HEK293 (cell line): Measurements from ENCODE around the gene ADAMTSL4.

ENCODE experiments used
- CTCF ChIA-PET: fragments of 350-600 bp; formaldehyde crosslinking; extraction: SDS; loops from one replicate; lab custom pipeline; 2021; ENCODE audit warnings: antibody characterized with exemption; lab: Yijun Ruan, JAX
- POLR2A ChIA-PET: fragments of 300-600 bp; formaldehyde crosslinking; extraction: SDS; loops from one replicate; lab custom pipeline; 2020; ENCODE audit warnings: antibody characterized with exemption, inconsistent platforms; lab: Yijun Ruan, JAX
- H3K27ac ChIP-seq: fragments of 200-500 bp; sonication (Bioruptor generic); 2 replicates; pipeline ENCODE4 v1.5.1; 2014; ENCODE audit warnings: low read depth, low read length, control low read depth, inconsistent platforms; ENCODE audit errors: extremely low read depth
- H3K36me3 ChIP-seq, 2 experiments: fragments of 200-500 bp in 1 of 2; sonication (Bioruptor generic) in 1 of 2; 1 replicate in 1 of 2; 2 replicates in 1 of 2; pipeline ENCODE4 v1.5.1; 2014 to 2017; ENCODE audit warnings: inconsistent platforms in 2 of 2, low read length in 2 of 2; ENCODE audit not compliant: control insufficient read depth in 2 of 2, insufficient read depth in 1 of 2
- H3K4me1 ChIP-seq: fragments of 200-500 bp; sonication (Bioruptor generic); 2 replicates; pipeline ENCODE4 v1.5.1; 2014; ENCODE audit warnings: mild to moderate bottlenecking, low read length, inconsistent platforms; ENCODE audit not compliant: control insufficient read depth, insufficient read depth
- H3K4me3 ChIP-seq: 2 replicates; pipeline ENCODE4 v1.5.1; 2011; ENCODE audit warnings: low read depth, mild to moderate bottlenecking, control low read depth, low read length, moderate library complexity
- H3K9me3 ChIP-seq: fragments of 200-500 bp; sonication (Bioruptor generic); 2 replicates; pipeline ENCODE4 v1.5.1; 2014; ENCODE audit warnings: low read depth, low read length, inconsistent platforms; ENCODE audit not compliant: control insufficient read depth, insufficient read depth
- GLIS1 ChIP-seq: fragments of 450-650 bp; formaldehyde crosslinking; IDR thresholded peaks from 2 replicates; pipeline ENCODE4 v1.5.1; 2016; ENCODE audit warnings: missing biosample characterization, missing genetic modification characterization
- GLIS2 ChIP-seq: fragments of 450-650 bp; formaldehyde crosslinking; IDR thresholded peaks from 2 replicates; pipeline ENCODE4 v1.5.1; 2016; ENCODE audit warnings: missing biosample characterization, missing genetic modification characterization
- IKZF3 ChIP-seq: fragments of 450-650 bp; IDR thresholded peaks from 2 replicates; pipeline ENCODE4 v1.5.0; 2018; ENCODE audit warnings: missing biosample characterization, mild to moderate bottlenecking, missing genetic modification characterization, moderate library complexity
- YY1 ChIP-seq: fragments of 450-650 bp; formaldehyde crosslinking; IDR thresholded peaks from 2 replicates; pipeline ENCODE4 v1.5.1; 2018; ENCODE audit warnings: missing biosample characterization, missing genetic modification characterization
- ZEB2 ChIP-seq: fragments of 450-650 bp; formaldehyde crosslinking; IDR thresholded peaks from 2 replicates; pipeline ENCODE4 v1.5.1; 2016; ENCODE audit warnings: missing biosample characterization, missing genetic modification characterization
- ZNF2 ChIP-seq: fragments of 450-650 bp; formaldehyde crosslinking; IDR thresholded peaks from 2 replicates; pipeline ENCODE4 v1.5.1; 2016; ENCODE audit warnings: missing biosample characterization, missing genetic modification characterization
- ZNF202 ChIP-seq: fragments of 450-650 bp; formaldehyde crosslinking; IDR thresholded peaks from 2 replicates; pipeline ENCODE4 v1.5.1; 2016; ENCODE audit warnings: missing biosample characterization, missing genetic modification characterization, borderline replicate concordance
- ZNF302 ChIP-seq: fragments of 450-650 bp; formaldehyde crosslinking; IDR thresholded peaks from 2 replicates; pipeline ENCODE4 v1.5.1; 2016; ENCODE audit warnings: missing biosample characterization, missing genetic modification characterization, low read depth
- ZNF335 ChIP-seq: fragments of 450-650 bp; formaldehyde crosslinking; conservative IDR thresholded peaks from 2 replicates; pipeline ENCODE4 v1.5.1; 2016; ENCODE audit warnings: missing biosample characterization, missing genetic modification characterization
- ZNF473 ChIP-seq: fragments of 450-650 bp; formaldehyde crosslinking; IDR thresholded peaks from 2 replicates; pipeline ENCODE4 v1.5.1; 2017; ENCODE audit warnings: missing biosample characterization, missing genetic modification characterization
- ZNF529 ChIP-seq: fragments of 450-650 bp; formaldehyde crosslinking; IDR thresholded peaks from 2 replicates; pipeline ENCODE4 v1.5.1; 2017; ENCODE audit warnings: missing genetic modification characterization, missing biosample characterization; ENCODE audit not compliant: insufficient replicate concordance
- ZNF549 ChIP-seq: fragments of 450-650 bp; IDR thresholded peaks from 2 replicates; pipeline ENCODE4 v1.5.1; 2018; ENCODE audit warnings: missing biosample characterization, missing genetic modification characterization, mild to moderate bottlenecking, inconsistent platforms, moderate library complexity
- ZNF600 ChIP-seq: fragments of 450-650 bp; formaldehyde crosslinking; IDR thresholded peaks from 2 replicates; pipeline ENCODE4 v1.5.1; 2016; ENCODE audit warnings: missing biosample characterization, missing genetic modification characterization
- ZSCAN30 ChIP-seq: fragments of 450-650 bp; IDR thresholded peaks from 2 replicates; pipeline ENCODE4 v1.5.1; 2018; ENCODE audit warnings: missing biosample characterization, mild to moderate bottlenecking, missing genetic modification characterization, moderate library complexity
- ZXDB ChIP-seq: fragments of 450-650 bp; formaldehyde crosslinking; IDR thresholded peaks from 2 replicates; pipeline ENCODE4 v1.5.1; 2016; ENCODE audit warnings: missing biosample characterization, missing genetic modification characterization
- TF ChIP-seq, protein P1 (sequence below): fragments of 450-650 bp; formaldehyde crosslinking; IDR thresholded peaks from 2 replicates; pipeline ENCODE4 v1.5.1; 2016; ENCODE audit warnings: missing biosample characterization, missing genetic modification characterization
- TF ChIP-seq, protein P2 (sequence below): sonication (generic); formaldehyde crosslinking; IDR thresholded peaks from 2 replicates; pipeline ENCODE4 v1.8.1; 2022; ENCODE audit warnings: mild to moderate bottlenecking, moderate library complexity, missing genetic modification reagents
- TF ChIP-seq, protein P3 (sequence below): fragments of 450-650 bp; formaldehyde crosslinking; IDR thresholded peaks from 2 replicates; pipeline ENCODE4 v1.5.1; 2017; ENCODE audit warnings: missing biosample characterization, missing genetic modification characterization
- TF ChIP-seq, protein P4 (sequence below): fragments of 450-650 bp; formaldehyde crosslinking; IDR thresholded peaks from 2 replicates; pipeline ENCODE4 v1.5.1; 2016; ENCODE audit warnings: missing biosample characterization, missing genetic modification characterization
- TF ChIP-seq, protein P5 (sequence below): fragments of 450-650 bp; formaldehyde crosslinking; IDR thresholded peaks from 2 replicates; pipeline ENCODE4 v1.5.1; 2016; ENCODE audit warnings: missing biosample characterization, missing genetic modification characterization

The ADAMTSL4 gene

DNA sequence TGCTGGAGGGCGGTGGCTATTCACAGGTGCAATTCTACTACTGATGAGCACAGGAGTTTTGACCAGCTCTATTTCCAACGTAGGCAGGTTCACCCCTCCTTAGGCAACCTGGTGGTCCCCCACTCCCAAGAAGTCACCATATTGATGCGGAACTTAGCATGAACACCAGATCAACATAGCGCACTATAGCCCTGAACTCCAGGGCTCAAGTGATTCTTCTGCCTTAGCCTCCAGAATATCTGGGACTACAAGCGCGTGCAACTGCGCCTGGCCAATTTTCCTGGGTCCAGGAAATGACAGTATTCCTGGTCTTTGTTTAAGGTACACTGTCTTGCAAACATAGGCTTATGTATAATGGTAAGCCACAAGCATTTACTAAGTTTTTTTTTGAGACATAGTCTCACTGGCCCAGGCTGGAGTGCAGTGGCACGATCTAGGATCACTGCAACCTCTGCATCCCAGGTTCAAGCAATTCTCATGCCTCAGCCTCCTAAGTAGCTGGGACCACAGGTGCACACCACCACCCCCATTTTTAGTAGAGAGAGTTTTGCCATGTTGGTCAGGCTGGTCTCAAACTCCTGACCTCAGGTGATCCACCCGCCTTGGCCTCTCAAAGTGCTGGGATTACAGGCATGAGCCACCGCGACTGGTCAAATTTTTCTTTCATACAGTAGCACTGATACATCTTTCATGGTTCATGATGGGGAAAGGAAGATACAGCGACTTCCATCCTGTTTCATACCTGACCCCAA lies 17.6 kb downstream of the ADAMTSL4 start (continued):
- TF ChIP-seq IKZF3 (tag by site-specific recombination) (no peak), ZNF549 (tag by site-specific recombination) (no peak), GLIS2 (no peak), YY1 (tag by site-specific recombination) (no peak), ZSCAN30 (no peak), ZNF302 (tag by site-specific recombination) (no peak)
- TF ChIP-seq, protein P1, sequence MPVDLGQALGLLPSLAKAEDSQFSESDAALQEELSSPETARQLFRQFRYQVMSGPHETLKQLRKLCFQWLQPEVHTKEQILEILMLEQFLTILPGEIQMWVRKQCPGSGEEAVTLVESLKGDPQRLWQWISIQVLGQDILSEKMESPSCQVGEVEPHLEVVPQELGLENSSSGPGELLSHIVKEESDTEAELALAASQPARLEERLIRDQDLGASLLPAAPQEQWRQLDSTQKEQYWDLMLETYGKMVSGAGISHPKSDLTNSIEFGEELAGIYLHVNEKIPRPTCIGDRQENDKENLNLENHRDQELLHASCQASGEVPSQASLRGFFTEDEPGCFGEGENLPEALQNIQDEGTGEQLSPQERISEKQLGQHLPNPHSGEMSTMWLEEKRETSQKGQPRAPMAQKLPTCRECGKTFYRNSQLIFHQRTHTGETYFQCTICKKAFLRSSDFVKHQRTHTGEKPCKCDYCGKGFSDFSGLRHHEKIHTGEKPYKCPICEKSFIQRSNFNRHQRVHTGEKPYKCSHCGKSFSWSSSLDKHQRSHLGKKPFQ (tag by site-specific recombination) = no peak
- TF ChIP-seq, protein P2, sequence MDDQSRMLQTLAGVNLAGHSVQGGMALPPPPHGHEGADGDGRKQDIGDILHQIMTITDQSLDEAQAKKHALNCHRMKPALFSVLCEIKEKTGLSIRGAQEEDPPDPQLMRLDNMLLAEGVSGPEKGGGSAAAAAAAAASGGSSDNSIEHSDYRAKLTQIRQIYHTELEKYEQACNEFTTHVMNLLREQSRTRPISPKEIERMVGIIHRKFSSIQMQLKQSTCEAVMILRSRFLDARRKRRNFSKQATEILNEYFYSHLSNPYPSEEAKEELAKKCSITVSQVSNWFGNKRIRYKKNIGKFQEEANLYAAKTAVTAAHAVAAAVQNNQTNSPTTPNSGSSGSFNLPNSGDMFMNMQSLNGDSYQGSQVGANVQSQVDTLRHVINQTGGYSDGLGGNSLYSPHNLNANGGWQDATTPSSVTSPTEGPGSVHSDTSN (CRISPR knock-in tag) = no peak

DNA sequence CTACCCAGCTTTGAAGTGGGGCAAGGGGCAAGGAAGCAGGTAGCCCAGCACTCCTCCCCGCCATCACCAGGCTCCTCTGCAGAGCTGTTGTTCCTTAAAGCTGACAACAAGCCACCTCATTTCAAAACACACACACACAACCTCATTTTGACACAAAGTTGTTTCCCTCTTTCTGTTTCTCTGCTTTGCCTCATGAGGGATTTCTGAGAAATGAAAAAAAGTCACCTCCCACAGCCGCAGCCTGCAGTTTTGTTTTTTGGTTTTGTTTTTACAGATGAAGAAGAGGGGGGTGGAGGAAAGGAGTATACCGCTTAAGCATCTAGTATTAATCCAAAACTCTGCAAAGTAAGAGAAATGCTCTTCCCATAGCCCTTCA lies 18.1 kb downstream of the ADAMTSL4 start:
- CTCF ChIA-PET = interaction anchor here (0.6 to 14.0 kb wide), 4 partner anchors 8 to 119 kb away, joined by 4 to 135 read pairs (median 8); partner anchors contain the start of gene FALEC
- peaks cover 34% of the 10 kb centered on the region for H3K4me1 ChIP-seq
- H3K9me3 ChIP-seq = no peaks in the 10 kb centered on the region
- peak overlapping the region; percentile 38; the same call in 1 of the 2 replicates for H3K27ac ChIP-seq
- POLR2A ChIA-PET = interaction anchor here (0.9 to 13.5 kb wide), 8 partner anchors 5 to 62 kb away, joined by 3 to 272 read pairs (median 8); partner anchors contain the start of genes ENSA, FALEC and MCL1
- H3K36me3 ChIP-seq = peaks cover 0 to under 1% of the 10 kb centered on the region in 2 experiments; a peak in 2 of 3 replicates
- TF ChIP-seq, protein P3, sequence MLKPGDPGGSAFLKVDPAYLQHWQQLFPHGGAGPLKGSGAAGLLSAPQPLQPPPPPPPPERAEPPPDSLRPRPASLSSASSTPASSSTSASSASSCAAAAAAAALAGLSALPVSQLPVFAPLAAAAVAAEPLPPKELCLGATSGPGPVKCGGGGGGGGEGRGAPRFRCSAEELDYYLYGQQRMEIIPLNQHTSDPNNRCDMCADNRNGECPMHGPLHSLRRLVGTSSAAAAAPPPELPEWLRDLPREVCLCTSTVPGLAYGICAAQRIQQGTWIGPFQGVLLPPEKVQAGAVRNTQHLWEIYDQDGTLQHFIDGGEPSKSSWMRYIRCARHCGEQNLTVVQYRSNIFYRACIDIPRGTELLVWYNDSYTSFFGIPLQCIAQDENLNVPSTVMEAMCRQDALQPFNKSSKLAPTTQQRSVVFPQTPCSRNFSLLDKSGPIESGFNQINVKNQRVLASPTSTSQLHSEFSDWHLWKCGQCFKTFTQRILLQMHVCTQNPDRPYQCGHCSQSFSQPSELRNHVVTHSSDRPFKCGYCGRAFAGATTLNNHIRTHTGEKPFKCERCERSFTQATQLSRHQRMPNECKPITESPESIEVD = 0 out of 2 replicates have a peak, but pooled peaks have one; percentile 12
- no peak for TF ChIP-seq GLIS1 (tag by site-specific recombination)
- TF ChIP-seq, all 188 proteins: peak for 1
- no peak overlapping the region for H3K4me3 ChIP-seq

DNA sequence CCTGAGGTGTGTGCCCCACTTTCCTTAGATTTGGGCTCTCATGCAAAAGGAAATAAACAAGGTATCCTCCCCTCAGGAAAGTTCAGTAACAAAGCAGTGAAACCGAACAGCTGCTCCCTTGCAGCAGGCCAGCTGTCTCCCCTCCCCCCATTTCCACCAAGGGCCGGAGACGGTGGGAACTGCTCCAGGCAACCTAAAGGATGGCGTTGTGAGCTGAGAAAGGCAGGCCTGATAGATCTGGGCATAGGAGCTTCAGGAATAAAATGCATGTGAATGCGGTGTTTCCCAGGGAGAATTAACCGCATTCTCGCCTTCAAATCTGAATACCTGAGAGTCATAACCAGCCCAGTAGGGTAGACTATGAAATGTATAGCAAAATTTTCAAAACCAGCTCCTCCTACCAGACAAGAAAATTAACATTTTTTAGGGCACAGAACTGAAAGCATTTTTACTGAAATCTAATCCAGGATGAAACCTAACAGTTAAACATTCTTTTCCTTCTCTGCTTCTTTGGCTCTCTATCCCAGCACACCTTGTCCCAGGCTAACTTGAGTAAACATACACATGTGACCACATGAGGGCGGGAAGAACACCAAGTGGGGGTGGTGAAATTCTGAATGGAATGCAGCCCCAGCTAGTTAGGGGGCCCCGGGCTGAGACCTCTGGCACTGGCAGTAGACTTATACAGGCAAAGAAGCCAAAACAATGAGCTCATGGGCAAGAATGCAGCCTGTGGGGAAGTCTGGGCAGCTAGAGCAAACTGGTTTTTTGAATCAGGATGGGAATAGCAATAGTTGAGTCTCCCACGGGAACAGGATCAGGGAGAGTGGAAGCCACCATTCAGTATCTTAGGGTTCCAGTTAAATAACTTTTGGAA lies 18.7 kb downstream of the ADAMTSL4 start:
- ChIA-PET POLR2A (interaction anchor here (0.5 to 13.5 kb wide), 12 partner anchors 6 to 61 kb away, joined by 3 to 272 read pairs (median 4); partner anchors contain the start of genes ADAMTSL4, ENSA, FALEC and MCL1), CTCF (interaction anchor here (0.6 to 14.0 kb wide), 4 partner anchors 9 to 119 kb away, joined by 4 to 135 read pairs (median 8); partner anchors contain the start of gene FALEC)
- Histone ChIP-seq H3K9me3 (no peaks in the 10 kb centered on the region), H3K4me1 (peaks cover 28% of the 10 kb centered on the region), H3K36me3 (peaks cover 0 to 6% of the 10 kb centered on the region in 2 experiments; a peak in 2 of 3 replicates), H3K27ac (peak overlapping the region; percentile 38), H3K4me3 (no peak overlapping the region)
- TF ChIP-seq ZSCAN30 (no peak), ZEB2 (tag by site-specific recombination) (peak; percentile 79), ZXDB (tag by site-specific recombination) (0 out of 2 replicates have a peak, but pooled peaks have one; percentile 12), ZNF600 (tag by site-specific recombination) (peak; percentile 78), ZNF473 (tag by site-specific recombination) (no peak), ZNF529 (no peak), GLIS1 (tag by site-specific recombination) (peak; percentile 92), ZNF202 (tag by site-specific recombination) (no peak), IKZF3 (tag by site-specific recombination) (peak; percentile 56; the same call in 1 of the 2 replicates), ZNF335 (tag by site-specific recombination) (peak; percentile 38; the same call in 1 of the 2 replicates), ZNF2 (no peak)
- TF ChIP-seq, protein P4, sequence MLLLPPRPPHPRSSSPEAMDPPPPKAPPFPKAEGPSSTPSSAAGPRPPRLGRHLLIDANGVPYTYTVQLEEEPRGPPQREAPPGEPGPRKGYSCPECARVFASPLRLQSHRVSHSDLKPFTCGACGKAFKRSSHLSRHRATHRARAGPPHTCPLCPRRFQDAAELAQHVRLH (tag by site-specific recombination) = no peak
- TF ChIP-seq, protein P1 (tag by site-specific recombination) = peak; percentile 71
- TF ChIP-seq, protein P5, sequence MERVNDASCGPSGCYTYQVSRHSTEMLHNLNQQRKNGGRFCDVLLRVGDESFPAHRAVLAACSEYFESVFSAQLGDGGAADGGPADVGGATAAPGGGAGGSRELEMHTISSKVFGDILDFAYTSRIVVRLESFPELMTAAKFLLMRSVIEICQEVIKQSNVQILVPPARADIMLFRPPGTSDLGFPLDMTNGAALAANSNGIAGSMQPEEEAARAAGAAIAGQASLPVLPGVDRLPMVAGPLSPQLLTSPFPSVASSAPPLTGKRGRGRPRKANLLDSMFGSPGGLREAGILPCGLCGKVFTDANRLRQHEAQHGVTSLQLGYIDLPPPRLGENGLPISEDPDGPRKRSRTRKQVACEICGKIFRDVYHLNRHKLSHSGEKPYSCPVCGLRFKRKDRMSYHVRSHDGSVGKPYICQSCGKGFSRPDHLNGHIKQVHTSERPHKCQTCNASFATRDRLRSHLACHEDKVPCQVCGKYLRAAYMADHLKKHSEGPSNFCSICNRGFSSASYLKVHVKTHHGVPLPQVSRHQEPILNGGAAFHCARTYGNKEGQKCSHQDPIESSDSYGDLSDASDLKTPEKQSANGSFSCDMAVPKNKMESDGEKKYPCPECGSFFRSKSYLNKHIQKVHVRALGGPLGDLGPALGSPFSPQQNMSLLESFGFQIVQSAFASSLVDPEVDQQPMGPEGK (tag by site-specific recombination) = peak; percentile 98
